ENCODE results near the gene DCUN1D4.
"Not testable (repeated sequence)": the region's sequence is repeated elsewhere in the genome, so short reads cannot be mapped to it uniquely, and the experiment has no call there.

DCUN1D4 gene

DNA sequence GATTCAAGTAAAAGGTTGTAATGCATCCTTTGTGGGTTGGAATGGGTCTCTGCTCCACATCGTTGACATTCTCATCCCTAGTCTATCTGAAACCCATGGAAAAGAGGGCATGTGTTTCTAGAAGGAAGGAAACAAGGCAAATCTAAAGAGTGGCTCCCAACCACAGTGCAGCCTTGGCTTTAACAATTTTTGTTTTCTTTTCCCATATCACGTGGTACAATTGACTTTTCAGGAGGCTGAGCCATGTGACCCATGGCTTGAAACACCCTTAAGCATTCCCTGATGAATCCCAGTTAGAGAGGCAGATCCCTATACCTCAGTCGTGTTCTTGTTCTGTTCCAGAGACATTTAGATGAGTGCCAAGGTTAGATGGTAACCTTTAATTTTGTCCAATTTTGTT lies 12.8 kb downstream of the DCUN1D4 start:
- DNase-seq: no peak

DNA sequence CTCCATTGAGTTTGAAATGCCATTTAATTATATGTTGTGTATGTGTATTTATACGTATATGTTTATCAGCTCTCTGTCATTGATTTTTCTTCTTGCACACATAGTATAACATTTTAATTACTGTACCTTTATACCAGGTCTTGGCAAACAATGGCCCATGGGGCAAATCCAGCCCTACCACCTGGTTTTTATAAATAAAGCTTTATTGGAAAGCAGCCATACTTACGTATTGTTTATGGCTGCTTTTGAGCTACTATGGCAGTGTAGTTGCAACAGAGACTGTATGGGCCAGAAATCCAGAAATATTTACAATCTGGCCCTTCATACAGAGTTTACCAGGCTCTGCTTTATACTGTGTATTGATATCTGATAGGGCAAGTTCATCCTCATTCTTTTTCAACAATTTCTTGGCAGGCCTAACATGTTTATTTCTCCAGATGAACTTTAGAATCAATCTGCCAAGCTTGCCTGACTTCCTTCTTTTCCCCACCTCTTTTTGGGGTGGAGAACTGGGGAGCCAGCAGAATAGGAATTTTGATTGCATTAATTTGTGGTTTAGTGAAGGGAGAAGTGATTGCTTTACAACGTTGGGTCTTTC lies 15.8 kb downstream of the DCUN1D4 start:
- no peak for DNase-seq

DNA sequence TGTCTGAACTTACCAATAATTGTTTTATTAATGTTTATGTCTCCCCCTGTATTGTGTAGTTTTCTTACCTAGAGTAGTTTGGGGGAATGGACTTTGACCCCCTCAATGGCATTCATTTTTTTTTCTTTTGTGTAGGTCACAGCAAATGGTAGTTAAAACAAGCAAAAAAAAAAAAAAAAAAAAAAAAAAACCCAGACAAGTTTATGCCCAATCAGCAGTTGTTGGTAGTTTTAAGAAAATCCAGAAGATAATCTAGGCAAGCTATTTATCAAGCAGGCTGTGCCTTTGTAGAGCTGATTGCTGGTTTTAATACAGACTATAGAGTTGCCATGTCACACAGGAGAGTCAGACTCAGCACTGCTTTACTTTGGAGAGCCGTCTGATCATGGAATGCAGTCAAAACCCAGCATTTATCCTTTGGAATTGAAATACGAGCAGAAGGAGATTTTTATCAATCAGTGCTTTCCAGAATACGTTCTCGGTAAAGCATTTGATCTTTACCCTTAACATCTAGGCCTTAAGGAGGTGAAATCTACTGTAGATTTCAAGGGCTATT lies 16.6 kb downstream of the DCUN1D4 start:
- DNase-seq: no peak

DNA sequence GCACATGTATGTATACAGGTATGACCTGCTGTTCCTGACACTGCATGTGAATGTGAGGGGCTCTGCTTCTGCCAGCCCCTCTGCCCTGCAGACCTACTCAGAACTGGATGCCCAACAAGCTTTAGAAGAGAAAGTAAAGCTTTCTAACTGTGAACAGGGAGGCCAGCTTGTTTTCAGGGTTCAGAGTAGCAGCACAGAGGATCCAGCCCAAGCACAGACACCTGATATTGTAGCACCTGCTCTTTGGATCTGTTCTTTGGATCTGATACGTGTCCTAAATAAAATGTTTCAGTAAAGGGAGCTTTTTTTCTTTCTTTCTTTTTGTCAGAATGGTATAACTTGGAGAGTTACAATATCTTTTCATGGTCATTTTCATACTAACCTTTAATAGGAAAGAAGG lies 19.2 kb downstream of the DCUN1D4 start:
- DNase-seq: no peak

DNA sequence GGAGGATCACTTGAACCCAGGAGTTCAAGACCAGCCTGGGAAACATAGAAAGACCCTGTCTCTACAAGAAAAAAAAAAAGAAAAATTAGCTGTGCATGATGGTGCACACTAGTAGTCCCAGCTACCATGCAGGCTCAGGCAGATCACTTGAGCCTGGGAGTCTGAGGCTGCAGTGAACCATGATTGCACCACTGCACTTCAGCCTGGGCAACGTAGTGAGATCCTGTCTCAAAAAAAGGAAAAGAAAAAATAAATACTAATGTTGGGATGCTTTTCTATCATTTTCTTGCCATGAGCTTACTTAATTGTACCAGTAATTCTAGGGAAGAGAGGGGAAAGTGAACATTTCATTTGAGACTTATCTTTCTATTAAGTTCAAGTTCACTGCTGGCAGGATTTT lies 19.8 kb downstream of the DCUN1D4 start:
- no peak for DNase-seq

DNA sequence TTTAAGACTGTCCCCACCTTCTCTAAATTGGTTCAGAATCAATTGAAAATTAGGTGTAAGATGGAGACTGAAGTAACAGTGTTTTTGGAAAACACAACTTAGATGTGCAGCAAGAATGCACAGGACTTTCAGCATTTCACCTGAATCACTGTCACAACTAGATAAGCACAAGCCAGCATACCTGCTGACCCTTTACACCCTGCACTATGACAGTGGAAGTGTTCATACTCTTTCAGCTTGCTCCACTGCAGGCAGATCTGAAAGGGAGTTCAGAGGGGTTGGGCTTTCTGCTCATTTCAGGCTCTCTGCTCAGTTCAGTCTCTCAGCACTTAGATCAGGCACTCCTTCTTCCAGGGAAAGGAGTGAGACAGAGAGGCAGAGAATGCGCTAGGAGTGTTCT lies 22.8 kb downstream of the DCUN1D4 start:
- DNase-seq: no peak

DNA sequence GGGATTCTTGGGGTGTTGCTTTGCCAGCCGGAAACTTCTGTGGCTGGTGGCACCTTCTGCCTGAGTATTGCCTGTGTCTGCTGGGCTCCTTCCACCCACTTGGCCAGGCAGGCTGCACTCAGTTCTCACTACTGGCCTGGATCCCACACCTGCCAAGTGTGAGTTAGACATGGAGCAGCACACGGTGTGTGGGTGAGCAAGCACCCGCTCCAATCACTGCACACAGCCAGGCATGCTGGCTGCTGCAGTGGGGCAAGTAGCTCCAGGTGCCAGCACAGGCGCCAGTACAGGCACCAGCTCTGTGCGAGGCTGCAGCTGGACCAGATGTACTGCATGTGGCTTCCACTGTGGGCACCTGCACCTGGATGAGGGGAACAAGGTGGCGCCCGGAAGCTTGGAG lies 23.9 kb downstream of the DCUN1D4 start:
- no peak for DNase-seq

DNA sequence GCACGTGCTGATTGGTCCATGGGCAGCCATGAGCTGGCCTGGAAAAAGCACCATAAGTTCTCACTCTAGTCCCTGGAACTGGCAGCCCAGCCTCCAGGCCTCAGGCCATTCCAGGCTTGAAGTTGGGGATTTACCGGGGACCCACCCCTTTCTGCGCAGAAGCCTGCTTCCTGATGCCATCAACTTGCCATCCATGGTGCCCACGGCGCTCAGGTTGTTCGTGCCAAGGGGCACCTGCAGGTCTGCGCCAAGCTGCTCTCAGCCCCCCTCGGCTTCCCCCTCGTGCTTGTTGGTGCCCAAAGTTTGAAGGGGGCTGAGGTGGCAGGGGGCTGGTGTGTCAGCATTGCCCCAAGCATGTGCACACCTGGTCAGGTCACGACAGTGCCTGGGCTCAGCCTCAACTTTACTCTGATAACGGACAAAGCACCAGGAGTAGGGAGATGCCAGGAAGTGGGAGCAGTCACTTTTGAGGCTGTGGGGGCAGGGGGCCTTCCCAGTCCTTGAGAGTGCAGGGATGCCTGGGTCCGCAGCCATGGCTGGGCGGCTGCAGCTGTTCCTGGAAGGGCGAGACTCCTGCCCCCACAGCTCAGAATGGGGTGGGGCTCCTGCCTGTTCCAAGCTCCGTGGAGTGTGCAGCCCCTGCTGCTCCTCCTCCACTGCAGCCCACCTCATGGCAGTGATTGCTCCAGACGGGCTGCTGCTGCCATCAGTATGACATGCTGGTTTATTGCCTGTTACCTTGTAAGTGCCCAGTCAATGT lies 24.9 kb downstream of the DCUN1D4 start:
- no peak for DNase-seq

DNA sequence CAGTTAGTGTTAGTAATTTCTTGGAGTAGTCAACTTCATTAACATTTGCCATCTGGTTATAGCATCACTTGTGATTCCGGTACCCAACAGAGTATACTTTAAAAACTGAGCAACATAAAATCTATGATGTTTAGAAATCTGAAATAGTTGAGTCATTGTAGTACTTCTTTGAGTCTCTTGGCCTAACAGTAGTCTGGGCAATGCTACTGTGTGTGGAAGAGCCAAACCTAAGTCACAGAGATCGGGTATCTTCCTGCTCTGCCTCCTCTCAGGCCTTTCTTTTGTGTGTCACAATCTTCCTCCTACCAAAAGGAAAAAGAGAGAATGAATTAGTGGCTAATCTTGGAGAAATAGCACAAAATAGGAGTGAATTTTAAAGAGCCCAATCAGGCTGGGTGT lies 25.5 kb downstream of the DCUN1D4 start:
- no peak for DNase-seq

DNA sequence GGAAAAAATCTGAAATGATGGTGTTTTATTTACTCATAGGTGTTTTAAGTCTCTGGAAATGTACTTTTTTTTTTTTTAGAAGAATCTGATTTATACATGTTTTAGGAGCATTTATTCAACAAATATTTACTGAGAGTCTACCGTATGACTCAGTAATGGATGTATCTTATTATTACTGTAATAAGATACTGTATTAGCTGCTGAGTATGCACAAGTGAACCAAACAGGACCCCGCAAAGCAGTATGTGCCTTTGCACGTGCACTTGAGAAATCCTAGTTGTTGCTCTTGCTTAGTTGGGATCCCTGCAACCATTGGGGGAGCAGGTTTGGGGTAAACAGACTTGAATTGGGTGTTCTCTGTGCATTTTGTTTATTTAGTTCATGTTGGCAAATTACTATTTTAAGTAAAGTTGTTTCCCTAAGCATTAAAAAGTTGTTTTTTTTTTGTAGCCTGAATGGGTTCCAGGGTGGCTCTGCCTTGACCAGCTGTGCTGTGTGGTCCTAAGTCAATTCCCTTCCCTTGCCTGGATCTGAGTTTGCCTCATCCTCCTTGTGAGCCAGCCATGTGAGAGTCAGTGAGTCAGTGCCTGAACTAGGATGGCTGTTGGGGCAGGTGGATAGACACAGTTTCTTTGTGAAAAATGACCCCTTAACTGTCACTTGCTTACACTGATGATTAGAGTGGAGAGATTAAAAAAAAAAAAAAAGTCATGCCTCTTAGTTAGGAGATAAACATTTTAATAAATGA lies 27.7 kb downstream of the DCUN1D4 start:
- no peak for DNase-seq

DNA sequence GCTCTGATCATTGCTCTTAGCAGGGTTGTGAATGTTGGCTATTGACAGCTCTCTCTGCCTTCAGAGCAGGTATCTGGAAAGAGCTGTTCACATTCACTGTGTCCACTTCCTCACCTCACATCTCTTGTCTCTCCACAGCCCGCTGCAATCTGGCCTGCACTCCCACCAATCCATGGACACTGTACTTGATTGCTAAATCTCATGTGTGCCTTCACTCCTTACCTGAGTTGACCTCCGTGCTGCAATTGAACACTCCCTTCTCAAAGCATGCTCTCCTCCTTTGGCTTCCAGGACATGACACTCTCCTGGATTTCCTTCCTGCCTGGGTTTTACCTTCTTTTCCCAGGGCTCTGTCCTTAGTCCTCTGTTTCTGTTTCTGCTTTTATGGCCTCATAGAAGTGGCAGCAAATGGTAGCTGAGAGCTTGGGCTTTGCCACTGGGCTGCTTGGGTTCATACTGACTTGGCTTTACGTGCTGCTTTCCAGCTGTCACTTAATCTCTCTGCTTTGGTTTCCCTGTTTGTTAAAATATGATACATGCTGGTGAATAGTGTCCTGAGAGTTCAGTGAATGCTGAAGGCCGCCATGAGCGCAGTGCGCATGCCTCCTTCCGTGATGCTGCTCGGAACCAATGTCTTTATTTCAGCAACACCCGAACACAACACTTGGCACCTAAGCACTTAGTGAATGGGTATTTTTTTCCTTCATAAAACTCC lies 29.5 kb downstream of the DCUN1D4 start:
- no peak for DNase-seq

DNA sequence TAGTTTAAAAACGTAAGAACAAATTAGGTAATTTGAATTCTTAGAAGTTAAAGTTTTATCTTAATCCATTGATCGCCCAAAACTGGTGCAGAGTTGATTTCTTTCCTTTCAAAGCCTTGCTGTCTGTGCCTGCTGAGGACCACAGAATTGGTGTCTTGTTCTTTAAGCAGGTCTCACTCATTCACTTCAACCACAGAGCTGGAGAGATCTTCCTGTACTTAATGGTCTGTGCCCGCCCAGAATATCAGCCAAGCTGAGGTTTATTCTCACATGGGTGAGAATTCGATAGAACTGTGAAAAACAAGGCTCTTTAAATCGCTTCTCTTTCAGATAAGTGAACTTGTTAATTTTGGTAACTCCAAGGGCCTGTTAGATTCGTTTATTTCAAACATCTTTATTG lies 31.6 kb downstream of the DCUN1D4 start:
- DNase-seq: no peak

DNA sequence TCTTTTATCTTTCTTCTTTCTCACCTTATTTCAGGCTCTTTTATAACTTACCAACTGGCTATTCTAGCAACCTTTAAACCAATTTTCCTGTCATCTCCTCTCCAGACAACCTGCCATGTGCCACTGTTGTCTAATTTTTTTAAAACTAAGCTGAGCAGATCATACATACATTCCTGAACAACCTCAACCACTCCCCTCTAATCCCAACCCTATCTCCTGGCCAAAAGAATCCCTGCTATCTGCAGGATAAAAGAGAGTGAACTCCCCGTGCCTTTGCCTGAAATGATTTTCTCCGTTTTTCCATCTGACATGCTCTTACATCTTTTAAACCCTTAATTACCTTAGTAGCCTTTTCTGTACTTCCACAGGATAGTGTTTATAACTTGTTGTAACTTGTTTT lies 35.5 kb downstream of the DCUN1D4 start:
- no peak for DNase-seq

DNA sequence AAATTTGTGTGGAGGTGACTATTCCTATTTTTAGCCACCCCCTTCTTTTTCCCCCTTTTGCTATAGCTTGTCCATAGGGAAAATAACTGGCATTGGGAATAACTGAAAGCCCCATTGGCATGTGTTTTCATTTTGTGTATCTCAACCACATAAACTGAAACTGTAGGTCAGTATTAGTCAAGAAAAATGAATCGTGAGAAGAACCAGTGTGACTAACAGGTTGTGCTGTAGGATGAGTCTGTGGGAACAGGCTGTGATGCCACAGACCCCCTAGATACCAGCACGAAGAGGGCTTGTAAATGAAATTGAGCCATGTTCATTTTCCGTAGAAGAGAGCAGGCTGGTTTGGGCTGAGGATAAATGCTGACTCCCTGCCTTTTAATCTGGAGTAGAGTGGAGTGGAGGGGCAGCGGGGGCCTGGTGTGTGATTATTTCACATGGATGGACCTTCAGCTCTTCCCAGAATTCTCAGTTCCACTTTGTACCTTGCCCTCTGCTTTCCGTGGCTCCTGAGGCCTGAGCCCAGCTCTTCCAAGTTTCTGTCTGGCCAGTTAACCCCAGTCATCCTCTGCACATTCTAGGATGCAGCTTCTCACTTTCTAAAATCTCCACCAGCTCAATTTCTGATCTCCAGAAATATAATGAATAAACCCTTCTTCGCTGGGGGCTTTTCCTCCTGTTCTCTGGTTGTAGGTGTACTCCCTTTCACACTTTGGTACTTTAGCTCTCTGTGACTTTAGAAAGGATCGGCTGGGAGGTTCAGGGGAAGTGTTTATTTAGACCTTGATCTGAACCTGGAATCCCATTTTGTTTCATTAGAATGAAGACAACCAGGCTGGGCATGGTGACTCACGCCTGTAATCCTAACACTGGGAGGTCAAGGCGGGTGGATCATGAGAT lies 37.3 kb downstream of the DCUN1D4 start:
- no peak for DNase-seq

DNA sequence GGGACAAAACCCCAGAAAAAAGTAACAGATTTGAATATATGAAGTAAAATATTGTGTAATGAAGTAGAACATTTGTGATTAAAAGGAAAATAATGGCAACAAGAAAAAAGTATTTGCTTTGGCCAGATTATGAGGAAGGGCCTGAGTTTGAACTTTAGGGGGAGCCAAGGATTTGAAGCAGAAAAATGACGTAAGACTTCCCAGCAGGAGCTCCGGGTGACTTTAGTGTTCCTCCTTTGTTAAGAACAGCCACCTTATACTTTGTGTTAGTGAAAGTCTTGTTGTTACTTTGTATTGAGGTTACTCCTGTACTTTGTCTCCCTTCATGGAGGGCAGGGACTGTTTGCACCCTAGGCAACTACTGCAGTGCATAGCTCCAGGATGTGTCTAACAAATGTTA lies 41.1 kb downstream of the DCUN1D4 start:
- no peak for DNase-seq

DNA sequence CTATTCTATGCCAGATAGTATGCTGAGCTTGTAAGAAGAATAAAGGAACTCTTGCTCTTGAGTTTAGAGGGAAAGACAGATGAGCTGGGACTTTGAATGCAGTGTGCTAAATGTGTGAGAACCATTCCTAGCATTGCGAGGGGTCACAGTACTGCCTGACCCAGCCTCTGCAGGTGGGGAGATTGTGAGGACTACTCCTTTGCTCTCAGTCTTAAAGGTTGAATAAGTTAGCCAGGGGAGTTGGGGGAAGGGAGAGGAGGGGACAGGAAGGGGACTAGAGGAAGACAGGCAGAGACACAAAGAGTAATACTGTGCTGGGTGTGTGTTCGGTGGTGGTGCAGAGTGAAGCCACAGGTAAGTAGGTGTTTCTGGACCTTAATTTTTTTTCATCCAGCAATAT lies 41.7 kb downstream of the DCUN1D4 start:
- no peak for DNase-seq

DNA sequence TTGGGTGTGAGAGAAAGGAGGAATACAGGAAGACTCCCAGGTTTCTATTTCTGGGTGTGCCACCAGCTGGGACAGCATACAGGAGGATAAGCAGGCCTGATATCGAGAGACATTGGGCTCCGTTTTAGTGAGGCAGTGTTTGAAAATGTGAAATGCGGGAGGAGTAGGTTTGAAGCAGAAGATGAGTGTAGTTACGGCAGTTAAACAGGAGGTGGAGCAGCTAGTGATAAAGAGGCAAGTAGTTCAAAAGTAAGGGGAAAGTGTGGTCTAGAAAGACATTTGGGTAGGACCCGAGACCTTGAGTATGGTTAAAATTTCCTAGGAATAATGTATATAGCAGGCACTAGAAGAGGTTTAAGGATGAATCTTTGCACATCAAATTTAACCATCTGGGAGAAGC lies 42.4 kb downstream of the DCUN1D4 start:
- DNase-seq: no peak

DNA sequence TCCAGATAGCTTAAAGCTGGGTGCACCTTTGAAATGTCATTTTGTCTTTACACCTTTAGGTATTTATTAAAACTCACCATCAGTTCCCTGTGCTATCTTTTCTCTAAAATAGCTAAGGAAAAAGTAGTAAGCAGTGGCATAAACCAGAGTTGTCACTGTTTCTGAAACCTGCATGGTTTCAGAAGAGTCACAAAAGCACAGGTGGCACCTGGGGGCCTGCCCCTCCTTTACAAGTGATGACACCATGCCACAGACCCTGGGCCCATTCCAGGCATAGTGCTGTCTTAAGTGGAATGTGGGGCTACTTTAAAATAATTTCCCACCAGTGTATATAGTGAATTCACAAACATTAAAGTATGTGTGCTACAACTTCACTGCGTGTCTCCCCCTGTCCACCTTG lies 47.8 kb downstream of the DCUN1D4 start:
- DNase-seq: no peak

DNA sequence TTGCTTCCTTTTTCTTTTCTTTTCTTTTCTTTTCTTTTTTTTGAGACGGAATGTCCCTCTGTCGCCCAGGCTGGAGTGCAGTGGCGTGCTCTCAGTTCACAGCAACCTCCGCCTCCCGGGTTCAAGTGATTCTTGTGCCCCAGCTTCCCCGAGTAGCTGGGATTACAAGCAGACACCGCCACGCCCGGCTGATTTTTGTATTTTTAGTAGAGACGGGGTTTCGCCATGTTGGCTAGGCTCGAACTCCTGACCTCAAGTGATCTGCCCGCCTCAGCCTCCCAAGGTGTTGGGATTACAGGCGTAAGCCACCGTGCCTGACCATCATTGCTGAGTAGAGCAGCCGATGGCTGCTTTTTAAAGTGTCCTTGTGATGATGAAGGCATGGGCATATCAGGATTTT lies 50.4 kb downstream of the DCUN1D4 start:
- DNase-seq: not testable (repeated sequence)

DNA sequence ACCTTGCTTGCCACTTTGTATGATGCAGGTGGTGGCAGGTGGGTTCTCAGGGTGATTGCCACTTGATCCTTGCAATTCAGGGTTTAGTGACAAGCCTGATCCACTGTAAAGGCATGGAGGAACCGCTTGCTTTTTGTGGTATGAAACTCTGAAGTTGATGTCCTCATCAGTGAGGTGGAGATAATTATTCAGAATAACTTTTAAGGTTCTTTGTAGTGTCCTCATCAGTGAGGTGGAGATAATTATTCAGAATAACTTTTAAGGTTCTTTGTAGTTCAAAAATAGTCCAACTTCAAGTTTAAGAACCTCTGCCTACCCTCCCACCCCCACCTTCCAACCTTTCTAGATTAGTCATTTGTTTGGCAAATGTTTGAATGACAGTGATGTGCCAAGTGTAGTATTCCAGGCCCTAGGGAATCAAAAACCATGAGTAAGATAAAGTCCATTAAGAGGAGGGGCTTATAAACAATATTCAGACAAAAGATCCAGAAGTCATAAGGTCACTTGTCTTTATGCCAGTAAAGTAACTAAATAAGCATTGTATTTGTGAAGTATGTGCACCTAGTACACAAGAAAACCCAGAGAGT lies 51.2 kb downstream of the DCUN1D4 start:
- no peak for DNase-seq

DNA sequence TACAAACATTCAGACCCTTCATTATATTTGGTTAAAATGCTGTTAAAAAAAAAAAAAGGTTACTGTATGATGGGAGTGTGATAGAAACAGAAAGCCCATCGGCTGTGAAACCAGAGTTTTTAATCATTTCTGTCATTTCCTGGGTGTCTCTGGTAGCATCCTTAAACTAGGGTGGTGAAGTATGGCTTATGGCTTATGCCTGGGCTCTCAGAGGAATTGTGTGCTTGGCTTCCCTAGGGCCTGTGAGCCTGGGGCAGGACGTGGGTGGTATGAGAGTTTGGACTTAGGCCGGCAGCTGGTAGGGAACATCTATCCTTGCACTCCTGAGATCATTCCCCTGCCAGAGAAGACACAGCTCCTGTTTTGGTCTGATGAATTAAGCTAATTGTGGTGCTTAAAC lies 52.2 kb downstream of the DCUN1D4 start:
- DNase-seq: no peak

All from activated effector memory CD4-positive, alpha-beta T cell treated with anti-CD3 and anti-CD28 coated beads, Interleukin-2, amount 50 U/mL, for 16 hours (primary cell).